ENCODE measurements around the gene MVB12B.

Gene MVB12B

GRCh38 chr9:126301196-126301595, 25.4 kb upstream of the MVB12B start:
- no peak for DNase-seq (ENCODE audit: low read depth in 1 of 2, low spot score in 1 of 2)
- Histone ChIP-seq H3K27ac (replicated peaks) (no peak overlapping the region), H3K27me3 (ENCODE audit: insufficient read depth, poor library complexity, severe bottlenecking) (no peaks in the 10 kb centered on the region), H3K4me3 (replicated peaks; ENCODE audit: insufficient read depth, low read length) (no peak overlapping the region)
- TF ChIP-seq, protein P1, sequence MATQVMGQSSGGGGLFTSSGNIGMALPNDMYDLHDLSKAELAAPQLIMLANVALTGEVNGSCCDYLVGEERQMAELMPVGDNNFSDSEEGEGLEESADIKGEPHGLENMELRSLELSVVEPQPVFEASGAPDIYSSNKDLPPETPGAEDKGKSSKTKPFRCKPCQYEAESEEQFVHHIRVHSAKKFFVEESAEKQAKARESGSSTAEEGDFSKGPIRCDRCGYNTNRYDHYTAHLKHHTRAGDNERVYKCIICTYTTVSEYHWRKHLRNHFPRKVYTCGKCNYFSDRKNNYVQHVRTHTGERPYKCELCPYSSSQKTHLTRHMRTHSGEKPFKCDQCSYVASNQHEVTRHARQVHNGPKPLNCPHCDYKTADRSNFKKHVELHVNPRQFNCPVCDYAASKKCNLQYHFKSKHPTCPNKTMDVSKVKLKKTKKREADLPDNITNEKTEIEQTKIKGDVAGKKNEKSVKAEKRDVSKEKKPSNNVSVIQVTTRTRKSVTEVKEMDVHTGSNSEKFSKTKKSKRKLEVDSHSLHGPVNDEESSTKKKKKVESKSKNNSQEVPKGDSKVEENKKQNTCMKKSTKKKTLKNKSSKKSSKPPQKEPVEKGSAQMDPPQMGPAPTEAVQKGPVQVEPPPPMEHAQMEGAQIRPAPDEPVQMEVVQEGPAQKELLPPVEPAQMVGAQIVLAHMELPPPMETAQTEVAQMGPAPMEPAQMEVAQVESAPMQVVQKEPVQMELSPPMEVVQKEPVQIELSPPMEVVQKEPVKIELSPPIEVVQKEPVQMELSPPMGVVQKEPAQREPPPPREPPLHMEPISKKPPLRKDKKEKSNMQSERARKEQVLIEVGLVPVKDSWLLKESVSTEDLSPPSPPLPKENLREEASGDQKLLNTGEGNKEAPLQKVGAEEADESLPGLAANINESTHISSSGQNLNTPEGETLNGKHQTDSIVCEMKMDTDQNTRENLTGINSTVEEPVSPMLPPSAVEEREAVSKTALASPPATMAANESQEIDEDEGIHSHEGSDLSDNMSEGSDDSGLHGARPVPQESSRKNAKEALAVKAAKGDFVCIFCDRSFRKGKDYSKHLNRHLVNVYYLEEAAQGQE (IDR thresholded peaks at IDR 0.05; ENCODE audit: insufficient replicate concordance, low read depth), result no peak
- TF ChIP-seq CTCF (IDR thresholded peaks at IDR 0.05; ENCODE audit: insufficient read depth, low read length) (no peak), SPI1 (IDR thresholded peaks at IDR 0.05; ENCODE audit: borderline replicate concordance, low read depth) (no peak), POLR2AphosphoS5 (IDR thresholded peaks at IDR 0.05; ENCODE audit: low read depth) (no peak), GABPA (IDR thresholded peaks at IDR 0.05; ENCODE audit: low read depth) (no peak)

DNA sequence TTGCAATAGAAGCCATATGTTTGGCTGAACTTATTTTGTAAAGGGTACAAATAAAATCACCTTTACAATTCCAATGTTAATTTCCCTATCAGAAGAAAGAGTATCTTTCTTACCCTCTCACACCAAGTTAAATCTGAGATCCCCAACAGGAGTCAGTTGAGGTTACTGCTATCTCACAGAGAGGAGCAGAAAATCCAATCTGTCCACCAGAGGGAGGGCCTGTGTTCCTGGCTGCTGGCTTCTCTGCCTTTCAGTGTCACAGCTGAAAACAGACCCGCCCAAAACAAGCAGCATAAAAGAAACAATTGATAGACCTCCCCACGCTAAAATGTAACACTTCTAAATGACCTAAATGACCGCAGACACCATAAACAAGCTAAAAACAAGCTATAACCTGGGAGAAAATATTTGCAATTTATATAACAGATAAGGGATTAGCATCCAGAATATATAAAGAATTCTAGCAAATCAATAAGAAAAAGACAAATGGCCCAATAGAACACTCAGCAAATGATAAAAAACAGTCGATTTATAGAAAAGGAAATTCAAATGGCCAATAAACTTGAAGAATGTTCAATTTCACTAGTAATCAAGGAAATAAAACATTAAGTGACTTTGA, 24.5 kb upstream of the MVB12B start:
- no peak overlapping the region for H3K27ac ChIP-seq (replicated peaks)
- no peak overlapping the region for H3K4me3 ChIP-seq (replicated peaks; ENCODE audit: insufficient read depth, low read length)
- DNase-seq (ENCODE audit: low read depth in 1 of 2, low spot score in 1 of 2), result peak in 1 of 2 experiments; percentile 69
- H3K27me3 ChIP-seq (ENCODE audit: insufficient read depth, poor library complexity, severe bottlenecking), result no peaks in the 10 kb centered on the region
- peak; percentile 58 for TF ChIP-seq CTCF (IDR thresholded peaks at IDR 0.05; ENCODE audit: insufficient read depth, low read length)
- no peak for TF ChIP-seq SPI1 (IDR thresholded peaks at IDR 0.05; ENCODE audit: borderline replicate concordance, low read depth)

GRCh38 chr9:126302730-126303129, 23.9 kb upstream of the MVB12B start:
- Histone ChIP-seq H3K27me3 (ENCODE audit: insufficient read depth, poor library complexity, severe bottlenecking) (no peaks in the 10 kb centered on the region), H3K27ac (replicated peaks) (no peak overlapping the region), H3K4me3 (replicated peaks; ENCODE audit: insufficient read depth, low read length) (no peak overlapping the region)
- no peak for DNase-seq (ENCODE audit: low read depth in 1 of 2, low spot score in 1 of 2)
- no peak for TF ChIP-seq POLR2AphosphoS5 (IDR thresholded peaks at IDR 0.05; ENCODE audit: low read depth)
- no peak for TF ChIP-seq CTCF (IDR thresholded peaks at IDR 0.05; ENCODE audit: insufficient read depth, low read length)

- TF ChIP-seq GABPA (IDR thresholded peaks at IDR 0.05; ENCODE audit: low read depth), result no peak
- TF ChIP-seq, protein P1 (IDR thresholded peaks at IDR 0.05; ENCODE audit: insufficient replicate concordance, low read depth), result no peak
Measured at GRCh38 chr9:126303488-126303887, 23.1 kb upstream of the MVB12B start.

More at GRCh38 chr9:126303488-126303887, 23.1 kb upstream of the MVB12B start:
- Histone ChIP-seq H3K4me3 (replicated peaks; ENCODE audit: insufficient read depth, low read length) (no peak overlapping the region), H3K27ac (replicated peaks) (no peak overlapping the region), H3K27me3 (ENCODE audit: insufficient read depth, poor library complexity, severe bottlenecking) (no peaks in the 10 kb centered on the region)
- no peak for DNase-seq (ENCODE audit: low read depth in 1 of 2, low spot score in 1 of 2)
